Stimulated activated naive B cell treated with anti-CD40 and anti-IgM and Interleukin-4, amounts not matched to agents 10 μg/mL and 1 μg/mL and 100 μg/mL, for 72 hours (primary cell): Measurements from ENCODE around the gene CYB5B.

ENCODE experiments used
- ATAC-seq, 2 donors: fragments of 150-1000 bp; cut with Tn5 transposase; replicated peaks; 2 replicates each; pipeline ENCODE4 v1.10.0; 2021; ENCODE audit warnings: moderate library complexity in 1 of 2
- DNase-seq: peaks from one replicate; pipeline ENCODE4 v3.0.0; 2021
- H3K27ac Mint-ChIP-seq: one replicate; pipeline ENCODE4 v1.8.0; 2022; ENCODE audit warnings: mild to moderate bottlenecking, mixed read lengths
- H3K27me3 Mint-ChIP-seq, 2 donors: one replicate each; pipeline ENCODE4 v1.8.0; 2022; ENCODE audit warnings: mixed read lengths in 2 of 2
- H3K36me3 Mint-ChIP-seq, 2 donors: one replicate each; pipeline ENCODE4 v1.8.0; 2022; ENCODE audit warnings: mixed read lengths in 2 of 2, mild to moderate bottlenecking in 1 of 2
- H3K4me1 Mint-ChIP-seq, 2 donors: one replicate each; pipeline ENCODE4 v1.8.0; 2022; ENCODE audit warnings: mixed read lengths in 2 of 2, mild to moderate bottlenecking in 1 of 2
- H3K4me3 Mint-ChIP-seq, 2 donors: one replicate each; pipeline ENCODE4 v1.8.0; 2022; ENCODE audit warnings: mild to moderate bottlenecking in 2 of 2, mixed read lengths in 2 of 2, moderate library complexity in 1 of 2
- H3K9me3 Mint-ChIP-seq, 2 donors: one replicate each; pipeline ENCODE4 v1.8.0; 2022; ENCODE audit warnings: mixed read lengths in 2 of 2, mild to moderate bottlenecking in 1 of 2

Gene CYB5B

GRCh38 chr16:69424053-69424934 is at the start of gene CYB5B:
CYB5B (plus strand) TSS chr16:69424619; CDS start chr16:69424684, 65 bp downstream.
- DNase-seq (peak; percentile 94), ATAC-seq (peak; percentile 97 to 98)
- no peaks in the 10 kb centered on the region for H3K27me3 Mint-ChIP-seq
- peak within 1 kb of the TSS; percentile 98 for H3K27ac Mint-ChIP-seq
- H3K36me3 Mint-ChIP-seq, result peaks cover 24 to 30% of the 10 kb centered on the region in 2 donors
- peaks cover 7 to 10% of the 10 kb centered on the region in 2 donors for H3K9me3 Mint-ChIP-seq
- H3K4me1 Mint-ChIP-seq, result peaks cover 16 to 27% of the 10 kb centered on the region in 2 donors
- H3K4me3 Mint-ChIP-seq, result peak within 1 kb of the TSS; percentile 95 to 98

GRCh38 chr16:69376393-69377059 is 47.9 kb upstream of the CYB5B start:
- H3K9me3 Mint-ChIP-seq, result no peaks in the 10 kb centered on the region
- peaks cover 32 to 47% of the 10 kb centered on the region in 2 donors for H3K36me3 Mint-ChIP-seq
- H3K27ac Mint-ChIP-seq, result no peak overlapping the region
- no peaks in the 10 kb centered on the region for H3K27me3 Mint-ChIP-seq
- no peak for ATAC-seq
- H3K4me3 Mint-ChIP-seq, result no peak overlapping the region
- H3K4me1 Mint-ChIP-seq, result peaks cover 20 to 39% of the 10 kb centered on the region in 2 donors
- no peak for DNase-seq

- Mint-ChIP-seq H3K9me3 (no peaks in the 10 kb centered on the region), H3K4me3 (no peak overlapping the region), H3K27ac (peak overlapping the region; percentile 37), H3K27me3 (no peaks in the 10 kb centered on the region), H3K36me3 (peaks cover 32 to 47% of the 10 kb centered on the region in 2 donors), H3K4me1 (peaks cover 19 to 37% of the 10 kb centered on the region in 2 donors)
- DNase-seq, result no peak
- ATAC-seq, result no peak
These were observed 46.4 kb upstream of the CYB5B start for GRCh38 chr16:69378036-69378435.

- Mint-ChIP-seq H3K36me3 (peaks cover 30 to 48% of the 10 kb centered on the region in 2 donors), H3K4me3 (no peak overlapping the region)
These were observed 45.7 kb upstream of the CYB5B start for GRCh38 chr16:69378760-69379159.

GRCh38 chr16:69381231-69381630 is 43.2 kb upstream of the CYB5B start:
- peak; percentile 22 to 30 for ATAC-seq
- Mint-ChIP-seq H3K4me3 (peak overlapping the region; percentile 10 to 66), H3K36me3 (peaks cover 38 to 58% of the 10 kb centered on the region in 2 donors), H3K27ac (peak overlapping the region; percentile 93), H3K4me1 (peaks cover 21 to 56% of the 10 kb centered on the region in 2 donors), H3K9me3 (no peaks in the 10 kb centered on the region), H3K27me3 (no peaks in the 10 kb centered on the region)
- DNase-seq, result peak; percentile 9

More at GRCh38 chr16:69378760-69379159, 45.7 kb upstream of the CYB5B start:
- Mint-ChIP-seq H3K27ac (peak overlapping the region; percentile 82), H3K9me3 (no peaks in the 10 kb centered on the region), H3K4me1 (peaks cover 13 to 37% of the 10 kb centered on the region in 2 donors), H3K27me3 (no peaks in the 10 kb centered on the region)
- no peak for DNase-seq
- ATAC-seq, result no peak

- DNase-seq (no peak), ATAC-seq (no peak)
- Mint-ChIP-seq H3K4me1 (peaks cover 21 to 57% of the 10 kb centered on the region in 2 donors), H3K36me3 (peaks cover 35 to 51% of the 10 kb centered on the region in 2 donors), H3K27ac (peak overlapping the region; percentile 93), H3K9me3 (no peaks in the 10 kb centered on the region), H3K27me3 (no peaks in the 10 kb centered on the region), H3K4me3 (peak overlapping the region in 1 of 2 donors; percentile 13)
These were observed 42.0 kb upstream of the CYB5B start for GRCh38 chr16:69382421-69382820.

GRCh38 chr16:69384974-69385373 is 39.4 kb upstream of the CYB5B start:
- peak overlapping the region; percentile 94 for H3K27ac Mint-ChIP-seq
- no peaks in the 10 kb centered on the region for H3K9me3 Mint-ChIP-seq
- H3K27me3 Mint-ChIP-seq, result no peaks in the 10 kb centered on the region
- H3K36me3 Mint-ChIP-seq, result peaks cover 21 to 35% of the 10 kb centered on the region in 2 donors
- no peak for DNase-seq
- H3K4me1 Mint-ChIP-seq, result peaks cover 16 to 48% of the 10 kb centered on the region in 2 donors
- no peak for ATAC-seq
- peak overlapping the region; percentile 90 to 91 for H3K4me3 Mint-ChIP-seq

- ATAC-seq (no peak), DNase-seq (no peak)
- peaks cover 13 to 41% of the 10 kb centered on the region in 2 donors for H3K4me1 Mint-ChIP-seq
- H3K27ac Mint-ChIP-seq, result no peak overlapping the region
- H3K4me3 Mint-ChIP-seq, result no peak overlapping the region
- H3K9me3 Mint-ChIP-seq, result no peaks in the 10 kb centered on the region
- H3K36me3 Mint-ChIP-seq, result peaks cover 16 to 29% of the 10 kb centered on the region in 2 donors
- H3K27me3 Mint-ChIP-seq, result no peaks in the 10 kb centered on the region
These were observed 37.8 kb upstream of the CYB5B start for GRCh38 chr16:69386596-69386995.

- DNase-seq, result no peak
- Mint-ChIP-seq H3K4me1 (peaks cover 13 to 15% of the 10 kb centered on the region in 2 donors), H3K27me3 (no peaks in the 10 kb centered on the region), H3K4me3 (no peak overlapping the region), H3K9me3 (no peaks in the 10 kb centered on the region), H3K36me3 (no peaks in the 10 kb centered on the region), H3K27ac (no peak overlapping the region)
- no peak for ATAC-seq
These were observed 30.2 kb upstream of the CYB5B start for GRCh38 chr16:69393898-69394849.

GRCh38 chr16:69395859-69396186 is 28.6 kb upstream of the CYB5B start:
- Mint-ChIP-seq H3K27ac (no peak overlapping the region), H3K4me1 (peaks cover 15% of the 10 kb centered on the region in 2 donors), H3K4me3 (no peak overlapping the region), H3K9me3 (no peaks in the 10 kb centered on the region), H3K36me3 (no peaks in the 10 kb centered on the region), H3K27me3 (no peaks in the 10 kb centered on the region)
- DNase-seq (no peak), ATAC-seq (no peak)

- no peaks in the 10 kb centered on the region for H3K9me3 Mint-ChIP-seq
- no peaks in the 10 kb centered on the region for H3K36me3 Mint-ChIP-seq
- ATAC-seq (peak; percentile 66 to 73), DNase-seq (peak; percentile 32)
- no peak overlapping the region for H3K27ac Mint-ChIP-seq
- H3K4me3 Mint-ChIP-seq, result no peak overlapping the region
- no peaks in the 10 kb centered on the region for H3K27me3 Mint-ChIP-seq
- H3K4me1 Mint-ChIP-seq, result peaks cover 15 to 16% of the 10 kb centered on the region in 2 donors
These were observed 28.0 kb upstream of the CYB5B start for GRCh38 chr16:69396187-69397061.

- ATAC-seq (no peak), DNase-seq (no peak)
- Mint-ChIP-seq H3K4me1 (peaks cover 20 to 27% of the 10 kb centered on the region in 2 donors), H3K27me3 (no peaks in the 10 kb centered on the region), H3K27ac (peak overlapping the region; percentile 56), H3K9me3 (no peaks in the 10 kb centered on the region), H3K4me3 (no peak overlapping the region), H3K36me3 (no peaks in the 10 kb centered on the region)
These were observed 26.4 kb upstream of the CYB5B start for GRCh38 chr16:69397821-69398521.

- Mint-ChIP-seq H3K4me1 (peaks cover 22 to 27% of the 10 kb centered on the region in 2 donors), H3K27me3 (no peaks in the 10 kb centered on the region), H3K36me3 (no peaks in the 10 kb centered on the region), H3K4me3 (no peak overlapping the region), H3K9me3 (no peaks in the 10 kb centered on the region), H3K27ac (no peak overlapping the region)
- DNase-seq (no peak), ATAC-seq (no peak)
These were observed 25.1 kb upstream of the CYB5B start for GRCh38 chr16:69399361-69399760.
